GM18909 (cell line): ENCODE measurements around the gene INPP5D.
"Not testable (repeated sequence)": the region's sequence is repeated elsewhere in the genome, so short reads cannot be mapped to it uniquely, and the experiment has no call there.

ENCODE experiments used
- ATAC-seq: cut with Tn5 transposase; IDR thresholded peaks from one replicate; pipeline ENCODE4 v1.9.1; 2021; ENCODE audit warnings: mild to moderate bottlenecking; ENCODE audit not compliant: unreplicated experiment, poor library complexity

INPP5D gene

GRCh38 chr2:233112329-233112728, 52.2 kb downstream of the INPP5D start:
- ATAC-seq: no peak

- no peak for ATAC-seq
These were observed 52.8 kb downstream of the INPP5D start for GRCh38 chr2:233112776-233113452.

- no peak for ATAC-seq
These were observed 54.3 kb downstream of the INPP5D start for GRCh38 chr2:233114421-233114861.

- no peak for ATAC-seq
These were observed 55.0 kb downstream of the INPP5D start for GRCh38 chr2:233115121-233115520.

GRCh38 chr2:233115741-233116140, 55.6 kb downstream of the INPP5D start:
- ATAC-seq: no peak

- no peak for ATAC-seq
These were observed 56.8 kb downstream of the INPP5D start for GRCh38 chr2:233116946-233117345.

- ATAC-seq: no peak
These were observed 57.2 kb downstream of the INPP5D start for GRCh38 chr2:233117351-233117750.

- no peak for ATAC-seq
These were observed 57.9 kb downstream of the INPP5D start for GRCh38 chr2:233117811-233118647.

GRCh38 chr2:233118648-233119000, 58.5 kb downstream of the INPP5D start:
- ATAC-seq: no peak

GRCh38 chr2:233119123-233119522, 59.0 kb downstream of the INPP5D start:
- no peak for ATAC-seq

- no peak for ATAC-seq
These were observed 59.7 kb downstream of the INPP5D start for GRCh38 chr2:233119806-233120205.

GRCh38 chr2:233120459-233120858, 60.3 kb downstream of the INPP5D start:
- ATAC-seq: no peak

GRCh38 chr2:233121856-233122255, 61.7 kb downstream of the INPP5D start:
- no peak for ATAC-seq

- ATAC-seq: no peak
These were observed 62.4 kb downstream of the INPP5D start for GRCh38 chr2:233122541-233122940.

GRCh38 chr2:233123576-233123975, 63.4 kb downstream of the INPP5D start:
- ATAC-seq: not testable (repeated sequence)

GRCh38 chr2:233124421-233125080, 64.4 kb downstream of the INPP5D start:
- ATAC-seq: peak; percentile 89

- ATAC-seq: no peak
These were observed 65.4 kb downstream of the INPP5D start for GRCh38 chr2:233125455-233126065.

GRCh38 chr2:233129351-233129978, 69.3 kb downstream of the INPP5D start:
- ATAC-seq: no peak

- ATAC-seq: no peak
These were observed 69.9 kb downstream of the INPP5D start for GRCh38 chr2:233130024-233130423.

- no peak for ATAC-seq
These were observed 70.4 kb downstream of the INPP5D start for GRCh38 chr2:233130481-233131020.
